Colonic mucosa (tissue), 4 donors: ENCODE measurements around the gene CYB5A. TPM values are rescaled to one million over a fixed set of nuclear protein-coding genes. Genes with fewer than 3 reads are reported as not detected.

Experiments used
- DNase-seq: peaks from one replicate; pipeline ENCODE4 v3.0.0-alpha.2; 2020
- H3K27ac ChIP-seq: fragments of 200-600 bp; one replicate; pipeline ENCODE4 v1.8.0; 2021
- H3K27me3 ChIP-seq: fragments of 200-600 bp; one replicate; pipeline ENCODE4 v1.8.0; 2021
- H3K36me3 ChIP-seq: fragments of 200-600 bp; one replicate; pipeline ENCODE4 v1.8.0; 2021
- H3K4me1 ChIP-seq: fragments of 200-600 bp; one replicate; pipeline ENCODE4 v1.8.0; 2021; ENCODE audit warnings: mild to moderate bottlenecking
- H3K4me3 ChIP-seq: fragments of 200-600 bp; one replicate; pipeline ENCODE4 v1.8.0; 2021
- H3K9ac ChIP-seq, 2 donors: one replicate each; pipeline ENCODE4 v1.7.0; 2013; ENCODE audit warnings: control low read depth in 2 of 2, low read depth in 2 of 2, low read length in 2 of 2
- H3K9me3 ChIP-seq: fragments of 200-600 bp; one replicate; pipeline ENCODE4 v1.8.0; 2021
- intact Hi-C: fragments of 100-400 bp; cut with DNase I; formaldehyde crosslinking; loops from one replicate; pipeline ENCODE4 v1.14.1; 2022
- total RNA-seq, 2 donors: library from RNA; stranded (reverse); fragmentation: NEBNext Ultra II Directional in 1 of 2; extraction: Animal tissue kit (Norgen Biotek cat#: 25700) in 1 of 2; gene quantifications; one replicate each; pipeline ENCODE4 v1.2.1, GENCODE V29; 2021
- TF ChIP-seq, protein P1 (sequence below): fragments of 200-600 bp; IDR thresholded peaks from one replicate; pipeline ENCODE4 v1.8.0; 2022; ENCODE audit warnings: antibody characterized with exemption, mild to moderate bottlenecking
- donor health status: healthy.
- donor health status: DM: no; HTN: no; CAD: no.
- donor health status: DM: no; HTN: no; CAD: no.

The CYB5A gene
- total RNA-seq, 2 donors from 2014 or later: 107 to 114 TPM

DNA sequence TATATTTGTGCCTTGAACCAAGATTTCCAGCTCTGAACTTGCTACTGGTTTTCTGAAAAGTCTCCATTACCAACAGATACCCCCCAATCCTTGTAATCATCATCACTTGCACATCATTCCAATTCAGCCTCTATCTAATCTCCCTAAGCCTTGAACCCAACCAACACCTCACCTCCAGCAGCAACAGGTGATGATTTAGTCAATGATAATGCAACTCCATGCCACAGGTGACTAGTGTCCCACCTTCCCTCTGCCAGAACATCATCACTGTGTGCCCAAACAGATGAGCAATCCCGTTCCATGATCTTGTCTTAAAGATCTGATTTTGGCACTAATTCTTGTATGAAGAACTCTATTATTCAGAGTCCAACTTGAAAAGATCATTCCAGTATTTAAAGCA is 75.9 kb downstream of the CYB5A start:
- no peak for DNase-seq
- no peak overlapping the region for H3K9ac ChIP-seq
- no peaks in the 10 kb centered on the region for H3K4me1 ChIP-seq
- no peaks in the 10 kb centered on the region for H3K9me3 ChIP-seq
- H3K36me3 ChIP-seq: no peaks in the 10 kb centered on the region
- TF ChIP-seq, protein P1, sequence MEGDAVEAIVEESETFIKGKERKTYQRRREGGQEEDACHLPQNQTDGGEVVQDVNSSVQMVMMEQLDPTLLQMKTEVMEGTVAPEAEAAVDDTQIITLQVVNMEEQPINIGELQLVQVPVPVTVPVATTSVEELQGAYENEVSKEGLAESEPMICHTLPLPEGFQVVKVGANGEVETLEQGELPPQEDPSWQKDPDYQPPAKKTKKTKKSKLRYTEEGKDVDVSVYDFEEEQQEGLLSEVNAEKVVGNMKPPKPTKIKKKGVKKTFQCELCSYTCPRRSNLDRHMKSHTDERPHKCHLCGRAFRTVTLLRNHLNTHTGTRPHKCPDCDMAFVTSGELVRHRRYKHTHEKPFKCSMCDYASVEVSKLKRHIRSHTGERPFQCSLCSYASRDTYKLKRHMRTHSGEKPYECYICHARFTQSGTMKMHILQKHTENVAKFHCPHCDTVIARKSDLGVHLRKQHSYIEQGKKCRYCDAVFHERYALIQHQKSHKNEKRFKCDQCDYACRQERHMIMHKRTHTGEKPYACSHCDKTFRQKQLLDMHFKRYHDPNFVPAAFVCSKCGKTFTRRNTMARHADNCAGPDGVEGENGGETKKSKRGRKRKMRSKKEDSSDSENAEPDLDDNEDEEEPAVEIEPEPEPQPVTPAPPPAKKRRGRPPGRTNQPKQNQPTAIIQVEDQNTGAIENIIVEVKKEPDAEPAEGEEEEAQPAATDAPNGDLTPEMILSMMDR: no peak
- no peak overlapping the region for H3K4me3 ChIP-seq
- intact Hi-C loops: no loop called here
- no peak overlapping the region for H3K27ac ChIP-seq
- no peaks in the 10 kb centered on the region for H3K27me3 ChIP-seq

DNA sequence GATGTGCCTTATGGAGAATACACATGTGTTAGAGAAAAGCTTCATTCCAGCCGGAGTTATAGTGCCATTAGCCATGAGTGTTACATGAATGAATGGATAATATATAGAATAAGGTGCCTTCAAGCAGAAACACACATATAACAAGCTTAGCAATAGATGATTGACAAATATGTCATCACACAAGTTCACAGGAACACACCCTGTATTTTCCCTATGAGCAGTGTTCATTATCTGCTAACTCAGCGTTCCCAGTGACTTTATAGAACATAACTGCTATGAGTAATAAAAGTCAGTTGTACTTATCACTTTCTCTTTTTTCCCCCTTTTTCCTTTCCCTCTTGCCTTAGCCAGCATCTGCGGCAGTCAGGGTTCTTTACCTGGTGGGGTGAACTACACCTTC is 78.3 kb downstream of the CYB5A start:
- DNase-seq: no peak
- TF ChIP-seq, protein P1: no peak
- no peaks in the 10 kb centered on the region for H3K9me3 ChIP-seq
- no peak overlapping the region for H3K9ac ChIP-seq
- intact Hi-C loops: no loop called here
- H3K27me3 ChIP-seq: no peaks in the 10 kb centered on the region
- no peak overlapping the region for H3K4me3 ChIP-seq
- H3K27ac ChIP-seq: no peak overlapping the region
- H3K4me1 ChIP-seq: no peaks in the 10 kb centered on the region
- no peaks in the 10 kb centered on the region for H3K36me3 ChIP-seq

DNA sequence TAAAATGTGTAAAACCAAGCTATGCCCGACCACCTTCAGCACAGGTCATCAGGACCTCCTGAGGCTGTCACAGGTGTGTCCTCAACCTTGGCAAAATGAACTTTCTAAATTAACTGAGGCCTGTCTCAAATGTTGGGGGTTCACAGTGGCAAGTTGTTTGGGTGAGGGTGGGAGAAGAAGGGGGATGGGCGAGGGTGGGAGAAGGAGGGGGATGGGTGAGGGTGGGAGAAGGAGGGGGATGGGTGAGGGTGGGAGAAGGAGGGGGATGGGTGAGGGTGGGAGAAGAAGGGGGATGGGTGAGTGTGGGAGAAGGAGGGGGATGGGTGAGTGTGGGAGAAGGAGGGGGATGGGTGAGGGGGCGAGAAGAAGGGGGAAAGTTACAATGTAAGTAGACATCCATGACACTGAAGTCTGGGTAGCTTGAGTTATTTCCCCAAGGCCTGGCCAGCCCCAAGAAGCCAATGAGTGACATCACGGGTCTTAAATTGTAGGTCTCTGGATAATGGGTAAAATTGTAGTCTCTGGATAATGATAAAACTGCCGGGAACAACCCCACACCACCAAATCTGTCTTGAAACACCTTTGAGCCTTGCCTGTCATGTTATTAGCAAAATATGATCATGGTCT is 87.1 kb downstream of the CYB5A start:
- Histone ChIP-seq H3K4me3 (no peak overlapping the region), H3K27me3 (no peaks in the 10 kb centered on the region), H3K36me3 (no peaks in the 10 kb centered on the region), H3K9ac (no peak overlapping the region), H3K9me3 (no peaks in the 10 kb centered on the region), H3K4me1 (no peaks in the 10 kb centered on the region), H3K27ac (no peak overlapping the region)
- DNase-seq: no peak
- intact Hi-C loops: no loop called here
- TF ChIP-seq, protein P1: no peak

DNA sequence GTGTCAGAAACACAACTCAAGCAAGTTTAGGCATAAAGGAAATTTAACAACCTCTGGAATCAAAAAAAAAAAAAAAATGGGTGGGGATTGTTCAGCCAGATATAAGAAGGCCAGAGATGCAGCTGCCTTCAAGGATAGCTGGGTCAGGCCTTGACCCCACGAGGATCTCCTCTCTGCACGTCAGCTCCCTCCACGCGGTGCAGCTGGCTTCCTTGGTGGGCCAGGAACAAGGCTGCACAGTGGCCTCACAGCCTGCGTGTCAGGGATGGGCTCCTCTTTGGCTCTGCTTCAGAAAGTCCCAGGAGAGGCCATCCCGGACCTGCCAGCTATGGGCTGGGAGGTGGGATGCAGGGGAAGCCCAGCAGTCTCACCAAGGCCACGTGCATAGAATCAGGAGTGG is 88.0 kb downstream of the CYB5A start:
- Histone ChIP-seq H3K9me3 (no peaks in the 10 kb centered on the region), H3K4me1 (no peaks in the 10 kb centered on the region), H3K9ac (no peak overlapping the region), H3K4me3 (no peak overlapping the region), H3K36me3 (no peaks in the 10 kb centered on the region), H3K27ac (no peak overlapping the region), H3K27me3 (no peaks in the 10 kb centered on the region)
- no peak for DNase-seq
- intact Hi-C loops: no loop called here
- TF ChIP-seq, protein P1: no peak

Other genes with a start within 250 kb of the CYB5A start
- gene FBXO15, start 144.1 kb downstream of the CYB5A start, total RNA-seq: not detected
- 10 to 100 TPM; 29.6 to 45.5 TPM for gene TIMM21, start 143.4 kb downstream of the CYB5A start, total RNA-seq
- not detected for gene C18orf63, start 23.9 kb upstream of the CYB5A start, total RNA-seq
- gene DIPK1C, start 165.3 kb upstream of the CYB5A start, total RNA-seq: under 1 TPM in 1 of 2 donors, not detected in 1; 0.24 TPM
- gene CNDP2, start 204.4 kb upstream of the CYB5A start, total RNA-seq: 100 to 1,000 TPM; 206 to 261 TPM
- gene CNDP1, start 242.5 kb upstream of the CYB5A start, total RNA-seq: under 1 TPM in 1 of 2 donors, not detected in 1; 0.10 TPM